GM18870 (cell line): ENCODE measurements around the gene FAH.
A peak's percentile ranks its signal among the peaks of the same experiment; 100 is the strongest.
"Not testable (repeated sequence)": the region's sequence is repeated elsewhere in the genome, so short reads cannot be mapped to it uniquely, and the experiment has no call there.

Source experiments
- ATAC-seq: cut with Tn5 transposase; IDR thresholded peaks from one replicate; pipeline ENCODE4 v1.9.1; 2021; ENCODE audit warnings: moderate library complexity; ENCODE audit not compliant: unreplicated experiment

The FAH gene

GRCh38 chr15:80151148-80151547, 1.7 kb upstream of the FAH start:
- ATAC-seq = no peak

DNA sequence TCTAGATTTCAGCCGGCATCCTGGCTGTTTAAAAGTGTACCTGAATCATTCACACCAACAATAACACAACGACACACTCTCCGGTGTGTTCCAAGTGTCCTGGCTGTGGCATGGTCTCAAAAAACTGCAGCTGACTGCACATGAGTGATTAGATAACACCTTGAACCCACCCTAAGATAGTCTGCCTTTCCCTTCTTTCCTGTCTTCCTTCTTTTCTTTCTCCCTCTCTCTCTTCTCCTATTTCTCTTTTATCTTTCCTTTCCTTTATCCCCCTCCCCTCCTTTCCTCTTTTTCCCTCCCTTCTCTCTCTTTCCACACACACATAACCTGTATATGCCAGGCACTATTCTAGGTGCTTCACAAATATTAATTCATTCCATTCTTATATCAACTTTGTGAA, 1.2 kb upstream of the FAH start:
- ATAC-seq = no peak

DNA sequence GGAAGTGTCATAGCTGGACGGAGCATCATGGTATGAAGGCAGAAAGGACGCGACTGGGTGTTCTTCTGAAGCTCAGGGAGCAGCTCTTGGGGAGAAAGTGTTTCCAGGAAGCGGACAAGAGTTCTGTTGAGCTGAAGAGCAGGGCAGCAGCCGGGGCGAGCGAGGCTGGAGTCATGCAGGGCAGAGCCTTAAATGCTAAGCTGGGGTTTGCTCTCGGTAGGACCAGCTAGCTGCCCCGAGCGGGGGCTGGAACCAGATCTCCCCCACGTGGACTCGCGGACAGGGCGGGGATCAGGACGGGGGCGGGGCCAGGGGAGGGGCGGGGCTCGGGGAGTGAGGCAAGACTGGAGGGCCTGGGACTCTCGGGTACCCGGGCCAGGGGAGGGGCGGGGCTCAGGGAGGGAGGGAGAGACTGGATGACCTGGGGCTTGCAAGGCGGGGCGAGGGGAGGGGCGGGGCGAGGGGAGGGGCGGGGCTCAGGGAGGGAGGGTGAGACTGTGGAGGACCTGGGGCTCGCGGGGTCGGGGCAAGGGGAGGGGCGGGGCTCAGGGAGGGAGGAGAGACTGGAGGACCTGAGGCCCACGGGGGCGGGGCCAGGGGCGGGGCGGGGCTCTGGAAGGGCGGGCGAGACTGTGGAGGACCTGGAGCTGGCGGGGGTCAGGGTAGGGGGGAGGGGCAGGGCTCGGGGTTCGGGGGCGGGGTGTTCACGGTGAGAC, 461 bp upstream of the FAH start:
- ATAC-seq = no peak

GRCh38 chr15:80153900-80154299, 1.1 kb downstream of the FAH start:
- no peak for ATAC-seq

GRCh38 chr15:80154336-80154735, 1.5 kb downstream of the FAH start:
- no peak for ATAC-seq

GRCh38 chr15:80155001-80155377, 2.2 kb downstream of the FAH start:
- ATAC-seq = no peak

DNA sequence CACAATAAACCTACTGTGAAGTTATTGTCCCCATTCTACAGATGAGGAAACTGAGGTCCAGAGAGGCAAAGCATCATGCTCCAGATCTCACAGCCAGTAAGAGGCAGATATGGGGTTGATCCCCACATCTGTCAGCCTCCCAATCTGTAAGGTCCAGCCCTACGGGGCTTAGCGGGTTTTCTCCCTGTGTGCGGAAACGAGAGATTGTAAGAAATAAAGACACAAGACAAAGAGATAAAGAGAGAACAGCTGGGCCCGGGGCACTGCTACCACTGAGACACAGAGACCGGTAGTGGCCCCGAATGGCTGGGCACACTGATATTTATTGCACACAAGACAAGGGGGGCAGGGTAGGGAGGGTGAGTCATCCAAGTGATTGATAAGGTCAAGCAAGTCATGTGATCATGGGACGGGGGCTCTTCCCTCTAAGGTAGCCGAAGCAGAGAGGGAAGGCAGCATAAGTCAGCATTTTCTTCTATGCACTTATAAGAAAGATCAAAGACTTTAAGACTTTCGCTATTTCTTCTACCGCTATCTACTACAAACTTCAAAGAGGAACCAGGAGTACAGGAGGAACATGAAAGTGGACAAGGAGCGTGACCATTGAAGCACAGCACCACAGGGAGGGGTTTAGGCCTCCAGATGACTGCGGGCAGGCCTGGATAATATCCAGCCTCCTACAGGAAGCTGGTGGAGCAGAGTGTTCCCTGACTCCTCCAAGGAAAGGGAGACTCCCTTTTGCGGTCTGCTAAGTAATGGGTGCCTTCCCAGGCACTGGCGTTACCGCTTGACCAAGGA, 2.8 kb downstream of the FAH start:
- not testable (repeated sequence) for ATAC-seq

GRCh38 chr15:80156176-80156720, 3.4 kb downstream of the FAH start:
- ATAC-seq = no peak

DNA sequence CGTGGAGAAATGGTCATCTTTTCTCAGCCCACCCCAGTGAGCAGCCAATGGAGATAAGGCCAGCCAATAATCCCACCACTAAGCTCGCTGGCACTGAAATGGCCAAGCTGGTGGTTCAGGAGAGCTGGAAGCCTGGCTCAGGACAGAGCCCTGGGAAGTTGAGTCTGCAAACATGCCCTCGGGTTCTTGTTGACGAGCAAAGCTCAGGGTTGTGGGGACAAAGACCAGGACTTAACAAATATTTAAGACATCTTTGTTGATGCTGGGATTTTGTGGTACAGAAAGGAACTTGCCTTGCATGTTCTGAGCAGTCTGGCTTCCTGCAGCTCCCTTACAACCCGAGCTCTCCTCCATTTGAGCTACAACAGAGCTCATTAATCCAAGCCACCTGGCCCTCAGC, 4.4 kb downstream of the FAH start:
- no peak for ATAC-seq

- no peak for ATAC-seq
Measured at GRCh38 chr15:80159301-80159700, 6.5 kb downstream of the FAH start.

GRCh38 chr15:80159811-80160569, 7.2 kb downstream of the FAH start:
- ATAC-seq = no peak

DNA sequence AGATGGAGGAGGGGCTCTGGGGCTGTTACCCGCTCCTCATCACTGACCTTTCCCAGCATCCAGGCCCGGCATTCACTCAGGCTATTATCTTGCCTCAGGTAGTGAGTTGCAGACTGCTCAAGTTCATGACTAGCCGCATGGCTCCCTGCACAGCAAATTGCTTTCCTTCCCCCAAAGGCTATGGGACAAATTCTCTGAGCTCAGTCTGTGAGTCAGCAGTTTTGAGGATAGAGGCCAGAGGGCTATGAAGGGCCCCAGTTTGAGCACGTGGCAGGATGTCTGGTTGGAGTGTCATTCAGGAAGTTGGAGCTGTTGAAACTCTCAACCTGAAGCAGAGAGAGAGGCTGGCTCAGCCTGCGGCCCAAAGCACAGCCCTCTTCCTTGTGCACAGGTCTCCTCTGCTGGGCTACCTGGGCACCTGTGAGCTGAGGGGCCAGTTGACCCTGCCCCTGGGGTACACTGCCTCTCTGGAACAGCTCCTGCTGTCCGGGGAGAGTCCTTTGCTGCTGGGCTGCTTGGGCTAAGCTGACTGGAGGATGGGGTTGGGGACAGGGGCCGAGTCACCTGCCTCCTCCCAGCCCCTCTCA, 7.9 kb downstream of the FAH start:
- peak; percentile 47 for ATAC-seq

DNA sequence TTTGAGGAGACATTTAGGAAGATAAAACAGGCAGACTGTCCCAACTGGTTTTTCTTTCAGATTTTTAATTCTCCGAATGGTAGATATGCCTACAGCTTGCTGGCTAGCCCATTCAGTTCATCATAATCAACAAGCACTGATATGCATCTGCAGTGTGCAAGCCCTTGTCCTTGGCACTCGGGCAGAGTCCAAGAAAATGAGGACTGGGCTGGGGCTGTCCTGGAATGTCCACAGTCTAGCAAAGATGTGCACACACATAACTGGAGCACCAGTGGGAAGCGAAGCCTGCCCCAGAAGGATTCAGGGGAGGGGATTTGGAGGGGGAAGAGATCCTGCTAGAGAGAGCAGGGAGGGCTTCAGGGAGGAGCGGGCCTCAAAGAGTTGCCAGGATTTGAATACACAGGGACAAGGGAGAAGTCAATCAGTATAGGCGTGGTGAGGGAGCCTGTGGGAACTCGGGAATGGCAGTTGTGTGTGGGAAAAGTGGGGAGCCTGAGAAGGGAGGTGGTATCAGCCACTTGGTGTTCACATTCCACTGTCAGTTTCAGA, 8.7 kb downstream of the FAH start:
- no peak for ATAC-seq

DNA sequence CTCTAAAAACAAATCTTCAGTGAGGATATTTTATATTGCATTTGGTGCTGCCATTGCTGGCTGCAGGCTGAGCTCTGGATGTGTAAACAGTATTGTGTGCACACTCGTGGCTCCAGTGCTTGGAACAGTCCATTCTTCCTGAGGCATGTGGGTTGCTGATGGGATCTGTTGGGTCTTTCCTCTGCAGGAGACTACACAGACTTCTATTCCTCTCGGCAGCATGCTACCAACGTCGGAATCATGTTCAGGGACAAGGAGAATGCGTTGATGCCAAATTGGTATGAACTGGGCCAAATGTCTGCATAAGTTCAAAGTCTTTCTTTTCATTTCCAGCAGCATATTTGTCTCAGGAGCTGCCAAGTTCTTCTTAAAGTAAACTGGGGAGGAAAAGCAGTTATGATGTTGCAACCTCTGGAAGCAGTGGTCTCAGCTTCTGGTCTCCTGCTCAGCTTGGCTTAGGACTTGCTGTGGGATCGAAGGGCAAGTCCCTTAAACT, 9.3 kb downstream of the FAH start:
- no peak for ATAC-seq

DNA sequence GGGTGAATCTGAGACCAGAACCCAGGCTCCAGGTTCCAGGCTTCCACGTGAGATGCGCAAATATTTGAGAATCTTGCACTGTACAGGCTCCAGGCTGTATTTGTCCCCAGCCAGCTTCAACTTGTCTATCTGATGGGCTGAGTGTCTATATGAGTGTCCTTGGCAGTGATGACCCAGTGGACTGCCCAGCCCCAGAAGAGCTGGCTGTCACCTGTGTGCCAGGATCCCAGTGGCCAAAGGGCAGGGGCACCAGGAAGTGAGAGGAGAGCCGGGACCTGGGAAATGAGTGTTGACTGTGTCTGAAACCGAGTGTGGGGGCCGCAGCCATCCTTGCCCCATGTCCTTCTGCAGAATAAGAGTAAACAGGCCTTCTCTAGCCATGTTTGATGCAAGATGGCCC, 10.4 kb downstream of the FAH start:
- ATAC-seq = no peak

DNA sequence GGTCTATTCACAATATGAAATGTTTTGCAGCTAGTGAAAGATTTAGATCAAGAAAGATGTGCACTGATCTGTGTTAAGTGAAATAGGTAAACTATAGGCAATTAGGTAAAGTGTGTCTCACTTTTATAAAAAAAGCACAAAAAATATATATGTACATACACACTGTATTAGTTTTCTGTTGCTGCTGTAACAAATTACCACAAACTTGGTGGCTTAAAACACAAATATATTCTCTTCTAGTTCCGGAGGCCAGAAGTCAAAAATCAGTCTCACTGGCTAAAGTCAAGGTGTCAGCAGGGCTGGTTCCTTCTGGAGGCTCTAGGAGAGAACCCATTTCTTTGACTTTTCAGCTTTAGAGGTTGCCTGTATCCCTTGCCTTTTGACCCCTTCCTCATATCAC, 11.1 kb downstream of the FAH start:
- no peak for ATAC-seq

DNA sequence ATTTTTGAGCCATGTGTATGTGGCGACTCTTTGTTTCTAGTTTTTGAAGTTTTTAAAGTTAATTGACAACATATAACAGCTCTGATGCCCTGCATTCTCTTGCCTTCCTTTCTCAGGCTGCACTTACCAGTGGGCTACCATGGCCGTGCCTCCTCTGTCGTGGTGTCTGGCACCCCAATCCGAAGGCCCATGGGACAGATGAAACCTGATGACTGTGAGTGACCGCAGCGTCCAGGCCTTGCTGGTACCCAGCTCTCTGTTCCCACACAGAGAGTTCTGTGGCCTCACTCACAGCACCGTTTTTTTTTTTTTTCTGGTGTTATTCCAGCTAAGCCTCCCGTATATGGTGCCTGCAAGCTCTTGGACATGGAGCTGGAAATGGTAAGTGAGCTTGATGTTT, 15.1 kb downstream of the FAH start:
- no peak for ATAC-seq

DNA sequence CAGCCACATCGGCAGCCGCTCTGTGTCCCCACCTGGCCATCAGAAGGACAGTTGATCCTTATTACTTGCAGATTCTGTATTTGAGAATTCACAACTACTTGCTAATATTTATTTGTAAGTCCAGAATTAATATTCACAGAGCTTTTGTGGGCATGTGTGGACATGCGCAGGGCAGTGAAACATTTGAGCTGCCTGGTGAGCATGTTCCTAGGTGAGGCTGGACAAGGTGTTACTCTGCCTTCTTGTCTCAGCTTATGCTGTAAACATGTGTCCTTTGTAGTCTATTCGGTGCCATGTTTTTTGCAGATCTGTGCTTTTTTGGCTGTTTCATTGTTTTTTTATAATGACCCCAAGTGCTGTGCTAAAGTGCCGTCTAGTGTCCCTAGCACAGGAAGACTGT, 15.6 kb downstream of the FAH start:
- no peak for ATAC-seq

DNA sequence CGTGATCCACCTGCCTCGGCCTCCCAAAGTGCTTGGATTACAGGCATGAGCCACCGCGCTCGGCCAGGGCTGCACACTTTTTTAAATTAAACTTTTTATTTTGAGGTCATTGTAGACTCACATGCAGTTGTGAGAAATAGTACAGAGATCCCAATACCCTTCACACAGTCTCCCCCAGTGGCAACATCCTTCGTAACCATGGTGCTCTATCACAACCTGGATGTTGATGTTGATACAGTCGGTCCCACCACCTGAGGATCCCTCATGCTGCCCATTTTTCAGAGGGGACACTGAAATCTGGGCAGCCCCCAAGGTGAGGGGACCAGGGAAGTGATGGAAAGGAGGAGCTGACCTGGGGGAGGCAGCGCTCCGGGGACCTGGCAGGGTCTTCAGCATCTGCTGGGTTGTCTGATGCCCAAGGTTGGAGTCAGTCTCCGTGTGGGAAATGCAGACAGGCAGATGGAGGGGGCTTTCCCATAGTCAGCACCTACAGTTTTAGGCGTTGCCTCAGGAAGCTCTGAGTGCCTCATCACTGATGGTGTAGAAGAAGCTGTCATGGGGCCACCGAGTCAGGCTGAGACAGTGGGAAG, 17.1 kb downstream of the FAH start:
- ATAC-seq = no peak

GRCh38 chr15:80170596-80170995, 17.8 kb downstream of the FAH start:
- ATAC-seq = no peak
